NCI-H2029 (cell line): ENCODE results near the gene DNAJB6.

Experiments
- DNase-seq: peaks from one replicate; lab custom pipeline; 2025; lab: John Stamatoyannopoulos, UW

Gene DNAJB6

GRCh38 chr7:157466867-157467261 is 130.1 kb downstream of the DNAJB6 start:
- DNase-seq: no peak
